ENCODE measurements around the gene NTN1. TPM values are rescaled to one million over a fixed set of nuclear protein-coding genes. Genes with fewer than 3 reads are reported as not detected.

Gene NTN1
- total and polyA plus RNA-seq, 2 of the 4 experiments (the other 2 are of a cell fraction) = under 0.01 to 0.07 TPM

DNA sequence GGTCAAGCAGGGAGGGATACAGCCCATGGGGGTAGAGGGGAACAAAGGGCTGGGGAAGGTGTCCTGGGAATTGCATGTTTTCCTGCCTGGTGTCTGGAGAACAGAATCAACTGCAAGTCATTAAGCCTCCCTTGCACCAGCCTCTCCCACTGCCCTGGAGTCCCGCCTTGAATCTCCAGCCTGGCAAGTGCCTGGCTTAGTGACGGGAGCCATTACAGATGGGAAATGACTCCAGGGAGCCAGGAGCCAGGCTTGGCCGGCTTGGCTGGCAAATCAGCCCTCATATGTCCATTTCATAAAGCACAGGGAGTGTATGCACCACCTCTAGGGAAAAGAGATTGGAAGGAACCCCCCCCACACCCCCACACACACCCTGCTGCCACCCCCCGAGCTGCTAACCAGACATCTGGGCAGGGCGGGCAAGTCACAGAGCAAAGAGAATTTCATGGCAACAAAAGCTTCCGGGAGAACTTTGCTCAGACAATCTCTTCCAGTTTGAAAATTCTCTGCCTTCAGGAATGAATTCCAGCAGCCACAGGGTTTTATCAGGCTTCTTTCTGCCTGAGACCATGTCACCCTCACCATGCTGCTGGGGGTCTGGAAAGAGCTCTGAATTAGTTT lies 127.7 kb downstream of the NTN1 start:
- ChIA-PET POLR2A (ENCODE audit: unreplicated experiment) (no interaction called here), CTCF (no interaction called here)
- H3K14ac ChIP-seq (replicated peaks; ENCODE audit: low read depth, low read length) = no peak overlapping the region
- H3K36me3 ChIP-seq (ENCODE audit: control insufficient read depth, insufficient read depth, low read length) = no peaks in the 10 kb centered on the region
- H3K4me3 ChIP-seq (ENCODE audit: insufficient read depth, low read depth, low read length) = no peak overlapping the region
- H3K4ac ChIP-seq (ENCODE audit: low read depth, low read length) = no peak overlapping the region
- in situ Hi-C loops (cut with MboI; ENCODE audit: low sequenced_read_pairs) = loop anchor here (10.0 kb wide), 1 partner anchor 56 kb away; no protein-coding TSS in a partner anchor
- ATAC-seq (ENCODE audit: low read depth) (no peak), DNase-seq (no peak)
- peaks cover 3% of the 10 kb centered on the region for H3K9me3 ChIP-seq (ENCODE audit: control insufficient read depth, insufficient read depth, low read length)
- H3K79me1 ChIP-seq (ENCODE audit: low read depth in 1 of 2, low read length in 2 of 2) = no peaks in the 10 kb centered on the region
- no peak overlapping the region for H2BK5ac ChIP-seq (ENCODE audit: low read depth, low read length, poor library complexity, severe bottlenecking)
- TF ChIP-seq MAZ (IDR thresholded peaks at IDR 0.05; ENCODE audit: borderline replicate concordance, low read depth, low read length) (no peak), RFX5 (IDR thresholded peaks at IDR 0.05; ENCODE audit: low read depth, low read length) (no peak), MAFK (IDR thresholded peaks at IDR 0.05; ENCODE audit: low read depth, low read length) (no peak), FOS (IDR thresholded peaks at IDR 0.05; ENCODE audit: low read depth, low read length) (no peak), MXI1 (IDR thresholded peaks at IDR 0.05; ENCODE audit: borderline replicate concordance, low read depth, low read length) (no peak), SMC3 (IDR thresholded peaks at IDR 0.05; ENCODE audit: low read depth, low read length) (no peak), POLR2A (IDR thresholded peaks at IDR 0.05; ENCODE audit: low read depth, low read length) (no peak), BHLHE40 (IDR thresholded peaks at IDR 0.05; ENCODE audit: low read depth, low read length) (no peak), RCOR1 (IDR thresholded peaks at IDR 0.05; ENCODE audit: insufficient replicate concordance, low read length) (no peak), CEBPB (IDR thresholded peaks at IDR 0.05; ENCODE audit: low read depth, low read length) (no peak), RAD21 (IDR thresholded peaks at IDR 0.05; ENCODE audit: low read length) (no peak), NFE2L2 (IDR thresholded peaks at IDR 0.05; ENCODE audit: low read depth, low read length) (no peak), CHD1 (IDR thresholded peaks at IDR 0.05; ENCODE audit: low read depth, low read length) (no peak)
- TF ChIP-seq, protein P1, sequence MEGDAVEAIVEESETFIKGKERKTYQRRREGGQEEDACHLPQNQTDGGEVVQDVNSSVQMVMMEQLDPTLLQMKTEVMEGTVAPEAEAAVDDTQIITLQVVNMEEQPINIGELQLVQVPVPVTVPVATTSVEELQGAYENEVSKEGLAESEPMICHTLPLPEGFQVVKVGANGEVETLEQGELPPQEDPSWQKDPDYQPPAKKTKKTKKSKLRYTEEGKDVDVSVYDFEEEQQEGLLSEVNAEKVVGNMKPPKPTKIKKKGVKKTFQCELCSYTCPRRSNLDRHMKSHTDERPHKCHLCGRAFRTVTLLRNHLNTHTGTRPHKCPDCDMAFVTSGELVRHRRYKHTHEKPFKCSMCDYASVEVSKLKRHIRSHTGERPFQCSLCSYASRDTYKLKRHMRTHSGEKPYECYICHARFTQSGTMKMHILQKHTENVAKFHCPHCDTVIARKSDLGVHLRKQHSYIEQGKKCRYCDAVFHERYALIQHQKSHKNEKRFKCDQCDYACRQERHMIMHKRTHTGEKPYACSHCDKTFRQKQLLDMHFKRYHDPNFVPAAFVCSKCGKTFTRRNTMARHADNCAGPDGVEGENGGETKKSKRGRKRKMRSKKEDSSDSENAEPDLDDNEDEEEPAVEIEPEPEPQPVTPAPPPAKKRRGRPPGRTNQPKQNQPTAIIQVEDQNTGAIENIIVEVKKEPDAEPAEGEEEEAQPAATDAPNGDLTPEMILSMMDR (conservative IDR thresholded peaks at IDR 0.05; ENCODE audit: low read depth, low read length) = no peak
- TF ChIP-seq, protein P2, sequence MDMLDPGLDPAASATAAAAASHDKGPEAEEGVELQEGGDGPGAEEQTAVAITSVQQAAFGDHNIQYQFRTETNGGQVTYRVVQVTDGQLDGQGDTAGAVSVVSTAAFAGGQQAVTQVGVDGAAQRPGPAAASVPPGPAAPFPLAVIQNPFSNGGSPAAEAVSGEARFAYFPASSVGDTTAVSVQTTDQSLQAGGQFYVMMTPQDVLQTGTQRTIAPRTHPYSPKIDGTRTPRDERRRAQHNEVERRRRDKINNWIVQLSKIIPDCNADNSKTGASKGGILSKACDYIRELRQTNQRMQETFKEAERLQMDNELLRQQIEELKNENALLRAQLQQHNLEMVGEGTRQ (IDR thresholded peaks at IDR 0.05; ENCODE audit: low read depth, low read length) = no peak
- TF ChIP-seq, protein P3, sequence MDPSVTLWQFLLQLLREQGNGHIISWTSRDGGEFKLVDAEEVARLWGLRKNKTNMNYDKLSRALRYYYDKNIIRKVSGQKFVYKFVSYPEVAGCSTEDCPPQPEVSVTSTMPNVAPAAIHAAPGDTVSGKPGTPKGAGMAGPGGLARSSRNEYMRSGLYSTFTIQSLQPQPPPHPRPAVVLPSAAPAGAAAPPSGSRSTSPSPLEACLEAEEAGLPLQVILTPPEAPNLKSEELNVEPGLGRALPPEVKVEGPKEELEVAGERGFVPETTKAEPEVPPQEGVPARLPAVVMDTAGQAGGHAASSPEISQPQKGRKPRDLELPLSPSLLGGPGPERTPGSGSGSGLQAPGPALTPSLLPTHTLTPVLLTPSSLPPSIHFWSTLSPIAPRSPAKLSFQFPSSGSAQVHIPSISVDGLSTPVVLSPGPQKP (IDR thresholded peaks at IDR 0.05; ENCODE audit: borderline replicate concordance, low read depth, low read length) = no peak
- no peak overlapping the region for H2BK120ac ChIP-seq (ENCODE audit: low read depth, low read length)
- H4K5ac ChIP-seq (ENCODE audit: low read depth, low read length) = no peak overlapping the region
- H3K9ac ChIP-seq (ENCODE audit: low read depth, low read length) = no peak overlapping the region
- no peak overlapping the region for H3K18ac ChIP-seq (ENCODE audit: low read depth, low read length)
- H3K23ac ChIP-seq (ENCODE audit: low read depth, low read length) = no peak overlapping the region
- no peak overlapping the region for H2AK9ac ChIP-seq (replicated peaks; ENCODE audit: low read depth, low read length, poor library complexity)
- no peak overlapping the region for H4K91ac ChIP-seq (ENCODE audit: insufficient read depth, low read depth, low read length)
- H2AFZ ChIP-seq (replicated peaks; ENCODE audit: low read length, poor library complexity) = no peak overlapping the region
- H3K9me1 ChIP-seq (ENCODE audit: insufficient read depth, low read length) = no peaks in the 10 kb centered on the region
- H2BK20ac ChIP-seq (ENCODE audit: low read depth, low read length) = no peak overlapping the region
- BruUV-seq (replicated peaks) = no TSS peak
- no peak overlapping the region for H2BK15ac ChIP-seq (ENCODE audit: low read depth, low read length)
- no peak overlapping the region for H4K8ac ChIP-seq (ENCODE audit: low read depth in 2 of 2, low read length in 2 of 2)
- dilution Hi-C loops (cut with HindIII; ENCODE audit: low sequenced_read_pairs, unreplicated experiment) = no loop called here
- no peak overlapping the region for H3K4me2 ChIP-seq (ENCODE audit: low read depth, low read length)
- no peaks in the 10 kb centered on the region for H4K20me1 ChIP-seq (ENCODE audit: insufficient read depth, low read length)
- WGBS, 2 experiments (ENCODE audit: extremely low coverage in 2 of 2, insufficient read length in 1 of 2) = 52% methylated on average over 3 of the region's 6 CpGs; no CpG with 5 or more reads in 1 of the 2 experiments
- H3K56ac ChIP-seq (ENCODE audit: extremely low read depth, insufficient read depth, low read length) = no peak overlapping the region
- H3K27me3 ChIP-seq (ENCODE audit: control insufficient read depth, insufficient read depth, low read length) = no peaks in the 10 kb centered on the region; the same call in 1 of the 2 replicates
- H3K27ac ChIP-seq (ENCODE audit: insufficient read depth, low read length) = no peak overlapping the region
- no peaks in the 10 kb centered on the region; the same call in 1 of the 2 replicates for H3K4me1 ChIP-seq (ENCODE audit: control insufficient read depth, insufficient read depth, low read length)
- no peak overlapping the region for H2AK5ac ChIP-seq (ENCODE audit: low read depth, low read length)
- intact Hi-C loops (cut with micrococcal nuclease) = no loop called here
